Spleen (tissue), 7 donors: ENCODE results near the gene BPTF.

Source experiments
- CTCF ChIP-seq, 11 experiments: fragments of 200-600 bp in 7 of 11; fragments of 450-650 bp in 4 of 11; sonication (generic) in 4 of 11; IDR thresholded peaks in 8 of 11; conservative IDR thresholded peaks in 3 of 11; 1 replicate in 7 of 11; 2 replicates in 4 of 11; pipeline versions ENCODE4 v1.4.0 to v1.8.0; 2016 to 2021; ENCODE audit warnings: antibody characterized with exemption in 11 of 11, inconsistent platforms in 4 of 11, mild to moderate bottlenecking in 1 of 11
- POLR2A ChIP-seq, 3 donors: fragments of 450-650 bp; IDR thresholded peaks; one replicate each; pipeline ENCODE4 v1.5.1; 2017; ENCODE audit warnings: antibody characterized with exemption in 3 of 3, mild to moderate bottlenecking in 1 of 3
- donor health status: DM: no; HTN: no; CAD: no; lungs with moderate emphysema.
- donor health status: DM: no; HTN: no; CAD: no.
- donor health status: DM: no; HTN: no; CAD: no.

GRCh38 chr17:67821871-67822367, 3.4 kb upstream of the BPTF start:
- no peak for TF ChIP-seq CTCF (IDR thresholded peaks at IDR 0.05 in 8 of 11, conservative IDR thresholded peaks at IDR 0.05 in 3 of 11)
- no peak for TF ChIP-seq POLR2A (IDR thresholded peaks at IDR 0.05)
